GM18507 (cell line): Measurements from ENCODE around the gene HTR2C.

Source experiments
- DNase-seq: peaks from one replicate; pipeline ENCODE4 v3.0.0; 2011; ENCODE audit warnings: low read depth; ENCODE audit not compliant: insufficient read length; ENCODE audit errors: extremely low spot score
- FAIRE-seq: peaks from 2 replicates; lab custom pipeline; 2011; peaks lifted over from hg19 to GRCh38; lab: Jason Lieb, UNC

Gene HTR2C

DNA sequence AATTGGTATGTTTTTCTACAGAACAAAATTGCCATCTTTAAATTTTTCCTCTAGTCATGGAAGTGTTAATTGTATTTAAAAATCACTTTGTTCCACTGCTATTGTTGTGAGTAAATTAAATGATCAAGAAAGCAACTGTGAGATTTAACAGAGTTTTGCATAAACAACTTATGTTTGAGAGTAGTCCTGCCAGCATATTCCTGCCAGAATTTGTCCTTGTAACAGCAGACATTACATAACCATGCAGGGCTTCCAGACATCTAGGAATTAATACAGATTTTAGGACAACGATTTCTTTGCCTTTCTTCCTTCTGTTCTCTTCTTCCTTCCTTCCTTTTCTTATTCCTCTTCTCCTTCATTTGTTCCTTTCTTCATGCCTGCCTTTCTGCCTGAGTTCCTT lies 125.5 kb downstream of the HTR2C start:
- FAIRE-seq, result no peak

DNA sequence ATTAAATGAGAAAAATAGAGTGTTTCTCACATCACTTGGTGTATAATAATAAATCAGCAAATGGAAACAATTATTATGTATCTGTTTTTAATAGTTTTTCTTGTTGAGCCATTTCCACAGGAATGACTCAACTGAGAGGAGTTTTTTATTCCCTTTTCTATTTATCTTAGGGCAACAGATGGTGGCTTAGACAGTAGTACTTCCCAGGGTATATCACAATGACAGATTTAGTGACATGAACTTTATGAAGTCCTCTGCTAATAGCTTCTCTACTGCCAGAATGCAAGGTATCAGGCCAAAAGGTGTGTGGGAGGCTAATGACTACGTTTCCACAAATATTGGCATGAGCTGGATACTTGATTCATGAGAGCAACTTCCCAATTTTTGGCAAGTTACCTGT lies 126.7 kb downstream of the HTR2C start:
- no peak for FAIRE-seq
- DNase-seq, result no peak

More for the DNA sequence above, 125.5 kb downstream of the HTR2C start:
- no peak for DNase-seq

DNA sequence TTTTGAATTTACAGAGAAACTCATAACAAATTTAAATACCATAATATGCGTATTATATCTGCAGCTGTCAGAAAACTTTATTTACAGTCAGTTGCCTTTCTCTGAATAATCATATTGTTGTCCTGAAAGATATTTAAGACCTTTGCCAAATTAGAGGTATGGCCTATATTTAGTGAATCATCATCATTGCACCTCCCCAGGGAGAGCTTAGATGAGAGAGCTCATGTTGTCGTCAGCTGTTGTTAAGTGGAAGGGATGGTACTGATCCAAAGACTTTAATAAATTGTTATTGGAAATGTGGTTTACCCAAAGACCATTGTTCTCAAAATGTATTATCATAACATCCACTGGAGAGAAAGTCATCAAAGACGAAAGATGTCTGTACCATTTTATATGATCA lies 128.6 kb downstream of the HTR2C start:
- FAIRE-seq, result no peak
- no peak for DNase-seq

DNA sequence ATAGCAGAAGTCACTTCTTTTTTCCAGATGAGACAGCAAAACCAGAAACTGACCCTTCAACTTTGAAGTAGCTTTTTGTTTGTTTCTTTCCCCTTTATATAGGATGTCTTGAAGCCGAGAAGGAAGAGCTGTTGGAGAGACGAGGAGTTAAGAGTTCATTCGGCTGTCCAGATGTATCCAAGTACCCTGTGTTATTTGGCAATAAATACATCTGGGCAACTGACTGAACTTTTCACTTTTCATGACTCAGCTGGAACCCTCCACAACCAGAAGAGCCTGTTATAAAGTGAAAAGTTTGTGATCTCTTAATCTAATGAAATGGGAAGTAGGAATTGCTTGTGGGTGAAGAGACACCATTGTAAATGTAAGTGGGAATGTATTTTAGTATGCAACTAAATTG lies 131.2 kb downstream of the HTR2C start:
- FAIRE-seq (no peak), DNase-seq (no peak)

DNA sequence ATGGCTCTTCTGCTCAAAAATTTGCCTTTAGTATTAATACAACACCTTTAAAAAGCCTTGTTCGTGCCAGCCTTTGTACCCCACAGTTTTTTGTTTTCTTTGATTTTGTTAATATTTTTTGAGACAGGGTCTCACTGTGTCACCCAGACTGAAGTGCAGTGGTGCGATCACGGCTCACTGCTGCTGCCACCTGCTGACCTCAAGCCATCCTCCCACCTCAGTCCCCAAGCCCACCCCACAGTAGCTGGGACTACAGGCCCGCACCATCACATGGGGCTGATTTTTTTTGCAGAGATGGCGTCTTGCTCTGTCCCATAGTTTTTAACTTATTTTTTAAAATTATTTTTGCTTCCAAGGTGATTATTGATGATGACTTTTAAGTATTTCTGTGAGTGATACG lies 134.0 kb downstream of the HTR2C start:
- FAIRE-seq (no peak), DNase-seq (no peak)

DNA sequence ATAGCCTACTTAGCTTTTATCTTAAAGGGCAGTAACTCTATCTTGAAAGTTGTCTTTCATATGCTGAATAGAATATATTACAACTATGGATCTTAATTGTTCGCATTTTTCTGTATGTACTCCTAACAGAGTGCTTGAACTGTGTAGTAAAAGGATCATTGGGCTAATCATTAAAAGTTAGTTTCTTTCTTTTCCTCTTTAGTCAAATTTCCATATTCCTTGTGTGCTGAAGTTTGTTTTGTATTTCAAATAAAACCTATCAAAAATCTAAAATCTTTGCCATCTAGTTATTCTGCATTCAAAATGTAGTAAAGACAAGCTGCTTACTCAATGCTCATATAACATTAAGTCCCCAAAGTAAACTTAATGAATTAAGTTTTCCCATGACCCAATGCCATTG lies 182.7 kb downstream of the HTR2C start:
- no peak for DNase-seq
- FAIRE-seq, result no peak

DNA sequence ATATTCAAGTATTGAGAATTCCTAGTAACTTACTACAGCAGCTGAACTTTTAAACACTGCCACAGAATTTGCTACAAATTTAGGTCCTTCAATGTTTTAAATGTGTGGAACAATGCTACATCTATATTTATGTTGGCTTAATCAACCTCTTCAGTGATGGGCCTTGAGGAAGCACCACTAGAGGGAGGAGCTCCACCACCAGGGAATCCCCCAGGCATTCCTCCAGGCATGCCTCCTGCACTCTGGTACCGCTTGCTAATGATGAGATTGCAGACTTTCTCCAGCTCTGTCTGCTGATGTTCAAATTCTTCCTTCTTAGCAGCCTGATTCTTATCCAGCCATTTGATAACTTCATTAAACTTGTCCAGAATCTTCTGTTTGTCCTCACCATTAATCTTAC lies 190.8 kb downstream of the HTR2C start:
- DNase-seq (no peak), FAIRE-seq (no peak)

DNA sequence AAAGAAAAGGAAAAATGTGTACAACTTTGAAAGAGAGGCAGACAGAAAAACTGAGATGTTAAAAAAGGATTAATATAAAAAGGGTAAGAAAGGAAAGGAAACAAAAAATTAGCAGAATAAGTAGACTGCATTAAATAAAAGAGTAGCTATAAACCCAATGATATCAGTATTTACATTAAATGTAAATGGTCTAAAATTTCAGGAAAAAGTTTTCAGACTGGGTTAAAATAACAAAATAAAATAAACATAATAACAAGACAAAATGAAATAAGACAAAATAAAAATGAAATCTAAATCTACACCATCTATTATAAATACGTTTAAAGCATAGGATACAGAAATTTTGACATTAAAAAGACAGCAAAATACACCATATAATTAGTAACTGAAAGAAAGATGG lies 199.0 kb downstream of the HTR2C start:
- DNase-seq (no peak), FAIRE-seq (no peak)

DNA sequence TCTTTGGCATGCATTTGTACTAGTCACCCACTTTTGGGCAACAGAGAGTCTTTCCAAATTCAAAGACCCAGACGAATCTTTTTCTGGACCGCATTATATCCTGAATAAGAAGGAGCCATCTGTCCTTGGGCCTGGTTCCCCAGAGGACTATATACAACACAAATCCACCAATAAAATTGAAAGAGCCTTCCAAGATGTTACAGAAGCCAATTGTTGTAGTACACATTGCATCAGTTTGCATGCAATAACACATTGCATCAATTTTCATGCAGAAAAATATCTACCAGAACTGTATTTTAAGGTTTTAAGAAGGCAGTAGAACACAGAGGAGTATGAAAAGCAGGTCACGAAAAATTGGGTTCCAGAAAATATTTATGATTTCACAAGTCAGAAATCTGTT lies 203.2 kb downstream of the HTR2C start:
- DNase-seq (no peak), FAIRE-seq (no peak)

DNA sequence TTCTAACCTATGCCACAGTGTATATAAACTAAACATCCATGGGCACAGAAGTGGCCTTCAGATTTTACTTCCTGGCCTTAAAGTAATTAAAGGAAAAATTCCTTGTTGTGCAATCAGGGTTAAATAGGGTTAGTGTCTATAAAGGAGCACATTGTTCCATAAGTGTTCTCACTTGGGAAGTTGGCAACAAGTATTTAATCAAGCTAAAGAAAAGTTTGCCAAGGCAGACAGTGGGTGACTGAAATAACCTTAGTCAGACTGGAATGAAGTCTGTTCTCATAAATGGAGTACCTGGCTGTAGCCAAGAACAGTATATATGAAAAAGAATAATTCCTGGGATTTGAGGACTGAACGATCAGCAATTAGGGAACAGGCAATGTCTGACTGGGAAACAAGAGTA lies 213.6 kb downstream of the HTR2C start:
- FAIRE-seq (no peak), DNase-seq (no peak)

DNA sequence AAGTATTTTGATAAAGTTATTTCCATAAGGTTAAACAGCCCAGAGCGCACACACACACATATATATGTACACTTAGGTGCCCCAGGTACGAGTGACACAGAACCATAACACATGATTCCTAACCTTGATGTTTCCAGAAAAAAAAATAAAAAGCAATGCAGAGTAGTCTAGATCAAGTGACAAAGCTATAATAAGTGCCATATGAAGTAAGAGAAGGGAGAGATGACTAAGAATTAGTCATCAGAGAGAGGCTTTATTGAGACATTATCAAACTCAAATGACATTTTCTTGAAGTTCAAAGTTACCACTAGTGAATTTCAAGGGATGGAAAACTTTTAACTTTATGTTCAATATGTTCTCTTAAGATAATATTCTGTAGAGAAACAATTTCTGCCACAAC lies 215.0 kb downstream of the HTR2C start:
- FAIRE-seq (no peak), DNase-seq (no peak)

DNA sequence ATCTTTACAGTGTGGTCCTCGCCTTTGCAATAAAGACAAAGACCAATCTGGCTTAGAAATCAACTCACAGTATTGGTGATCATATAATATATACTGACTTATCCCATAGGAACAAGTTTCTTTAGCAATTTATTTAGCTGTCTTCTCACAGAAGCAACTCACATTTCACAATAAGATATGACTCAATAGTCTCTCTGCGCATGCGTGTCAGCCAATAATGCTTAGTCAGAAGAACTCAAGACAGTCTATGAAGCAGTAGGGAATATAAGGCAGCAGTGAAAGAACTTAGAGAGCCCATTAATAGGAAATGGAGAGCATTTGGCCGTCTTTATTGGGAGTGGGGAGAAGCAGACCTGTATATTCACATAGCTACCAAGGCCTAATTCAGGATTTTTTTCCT lies 216.8 kb downstream of the HTR2C start:
- DNase-seq (no peak), FAIRE-seq (no peak)

DNA sequence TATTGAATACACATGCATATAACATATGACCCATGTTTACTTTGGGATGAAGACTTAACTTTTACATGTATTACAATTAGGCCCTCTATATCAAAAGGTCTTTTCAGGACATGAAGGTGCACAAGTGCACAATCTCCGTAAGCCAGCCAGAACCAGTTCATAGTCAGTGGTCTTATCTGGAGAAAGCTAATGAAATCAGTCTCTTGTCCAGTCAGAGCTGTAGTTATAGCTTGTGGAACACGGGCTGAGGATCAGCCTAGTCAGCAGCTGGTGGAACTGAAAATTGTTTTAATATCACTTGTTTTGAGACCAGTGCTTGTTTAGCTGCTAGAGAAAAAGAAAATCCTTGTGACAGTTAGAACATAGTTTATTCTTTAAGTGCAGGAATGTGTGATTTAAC lies 235.6 kb downstream of the HTR2C start:
- FAIRE-seq (no peak), DNase-seq (no peak)

DNA sequence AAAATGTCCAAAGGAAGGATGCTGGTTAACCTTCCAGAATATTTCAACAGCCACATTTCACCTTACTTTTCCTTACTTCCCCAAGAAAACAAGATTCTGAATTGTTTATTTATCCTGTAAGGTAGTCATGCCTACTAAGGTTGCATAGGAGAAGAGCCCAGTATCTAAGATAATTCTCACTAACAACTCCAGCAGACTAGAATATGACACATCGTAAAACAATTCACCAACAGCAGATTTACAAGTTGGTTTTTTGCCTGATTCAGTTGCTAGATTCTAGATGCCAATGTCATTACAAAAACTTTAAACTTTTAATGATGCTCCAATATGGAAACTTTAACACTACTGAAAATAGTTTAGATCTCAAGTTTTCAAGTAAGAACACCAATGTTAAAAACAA lies 257.2 kb downstream of the HTR2C start:
- DNase-seq, result no peak
- no peak for FAIRE-seq

DNA sequence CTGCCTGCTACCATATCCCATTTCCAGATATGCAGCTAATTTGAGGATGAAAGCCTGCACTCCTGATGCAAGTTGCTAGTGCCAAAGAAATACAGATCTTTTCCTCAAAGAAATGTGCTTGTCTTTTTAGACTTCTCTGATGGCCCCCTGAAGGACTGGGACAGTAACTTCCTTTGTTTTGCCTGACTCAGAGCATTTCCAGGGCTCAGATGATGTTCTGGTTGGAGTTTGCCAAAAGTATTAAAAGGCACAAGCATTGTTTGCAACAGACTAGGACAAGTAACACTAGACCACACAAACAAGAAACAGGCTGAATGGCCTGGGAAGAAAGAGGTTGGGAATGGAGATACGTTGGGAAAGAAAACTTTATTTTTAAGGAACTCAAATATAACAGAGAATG lies 258.3 kb downstream of the HTR2C start:
- DNase-seq, result no peak
- no peak for FAIRE-seq

DNA sequence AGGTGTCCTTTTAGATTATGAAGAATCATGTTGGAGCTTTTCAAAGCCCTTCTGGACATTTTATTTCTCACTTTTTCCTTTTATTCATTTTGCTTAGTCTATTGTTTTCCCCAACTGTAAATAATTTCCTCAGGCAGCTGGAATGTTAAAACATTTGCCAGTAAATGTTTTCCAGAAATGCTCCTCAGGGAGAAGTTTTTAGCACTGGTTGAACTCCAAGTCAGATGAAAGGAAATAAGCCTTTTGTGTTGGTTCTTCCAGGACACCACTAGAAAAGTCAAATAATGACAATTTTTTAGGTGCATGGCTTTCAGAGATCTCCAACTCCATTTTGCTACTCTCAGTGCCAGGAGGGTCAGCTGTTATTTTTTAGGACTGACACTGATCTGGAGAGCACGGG lies 305.6 kb downstream of the HTR2C start:
- FAIRE-seq, result no peak
- no peak for DNase-seq

DNA sequence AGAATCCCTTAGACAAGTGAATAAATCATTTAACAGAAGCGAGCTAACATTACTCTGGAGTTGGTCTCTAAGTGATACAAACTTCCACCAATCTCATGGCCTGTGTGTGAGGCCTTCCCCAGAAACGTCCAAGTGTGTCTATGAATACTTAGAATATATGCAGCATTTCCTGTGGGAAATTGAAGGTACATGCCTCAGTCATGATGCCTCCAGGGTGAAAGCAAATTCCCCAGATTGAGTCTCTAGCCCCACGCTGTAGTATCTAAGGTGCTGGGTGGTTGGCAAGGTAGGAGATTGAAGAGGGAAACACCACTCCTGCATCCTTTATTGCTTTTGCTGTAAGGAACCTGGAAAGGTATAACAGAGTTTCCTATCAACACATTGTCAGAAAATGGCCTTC lies 319.7 kb downstream of the HTR2C start:
- DNase-seq, result no peak
- FAIRE-seq, result no peak

DNA sequence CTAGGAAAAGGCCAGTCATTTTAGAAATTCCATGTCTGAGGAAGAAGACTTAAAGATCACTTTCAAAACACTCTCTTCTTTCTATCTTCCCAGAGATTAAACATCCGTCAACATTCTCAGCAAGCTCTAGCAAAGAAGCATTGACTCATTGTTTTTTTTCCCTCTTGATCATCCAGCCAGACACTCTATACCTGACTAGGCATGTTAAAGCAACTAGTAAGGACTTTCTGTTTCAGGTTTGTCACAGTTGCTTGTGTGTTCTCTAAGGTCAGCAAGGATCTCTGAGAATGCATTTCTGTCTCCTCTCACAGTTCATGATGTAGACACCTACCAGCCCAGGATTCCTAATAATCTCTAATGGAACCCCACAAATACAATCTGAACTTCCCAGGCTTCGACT lies 321.4 kb downstream of the HTR2C start:
- FAIRE-seq (no peak), DNase-seq (no peak)

DNA sequence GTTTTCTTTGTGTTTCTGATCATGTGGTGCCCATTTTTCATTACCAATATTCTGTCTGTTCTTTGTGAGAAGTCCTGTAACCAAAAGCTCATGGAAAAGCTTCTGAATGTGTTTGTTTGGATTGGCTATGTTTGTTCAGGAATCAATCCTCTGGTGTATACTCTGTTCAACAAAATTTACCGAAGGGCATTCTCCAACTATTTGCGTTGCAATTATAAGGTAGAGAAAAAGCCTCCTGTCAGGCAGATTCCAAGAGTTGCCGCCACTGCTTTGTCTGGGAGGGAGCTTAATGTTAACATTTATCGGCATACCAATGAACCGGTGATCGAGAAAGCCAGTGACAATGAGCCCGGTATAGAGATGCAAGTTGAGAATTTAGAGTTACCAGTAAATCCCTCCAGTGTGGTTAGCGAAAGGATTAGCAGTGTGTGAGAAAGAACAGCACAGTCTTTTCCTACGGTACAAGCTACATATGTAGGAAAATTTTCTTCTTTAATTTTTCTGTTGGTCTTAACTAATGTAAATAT lies 323.2 kb downstream of the HTR2C start:
- FAIRE-seq, result no peak

DNA sequence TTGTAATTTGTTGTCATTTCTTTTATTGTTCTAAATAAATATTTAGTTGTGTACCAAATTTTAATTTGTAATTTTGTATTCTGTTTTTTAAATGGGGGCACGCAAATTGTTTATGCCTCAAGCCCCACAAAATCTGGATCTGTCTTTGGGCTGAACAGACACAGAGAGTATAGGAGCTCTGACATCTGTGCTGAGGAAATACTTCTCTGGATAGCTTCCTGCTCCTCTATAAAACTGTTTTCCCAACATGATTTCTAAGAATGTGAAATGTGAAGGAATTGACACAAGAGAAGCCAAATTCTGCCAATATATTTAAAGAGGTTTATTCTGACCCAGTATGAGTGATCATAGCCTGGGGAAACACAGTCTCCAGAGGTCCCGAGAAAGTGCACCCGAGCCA lies 340.5 kb downstream of the HTR2C start:
- DNase-seq (no peak), FAIRE-seq (no peak)

More for the DNA sequence above, 323.2 kb downstream of the HTR2C start:
- DNase-seq, result no peak

DNA sequence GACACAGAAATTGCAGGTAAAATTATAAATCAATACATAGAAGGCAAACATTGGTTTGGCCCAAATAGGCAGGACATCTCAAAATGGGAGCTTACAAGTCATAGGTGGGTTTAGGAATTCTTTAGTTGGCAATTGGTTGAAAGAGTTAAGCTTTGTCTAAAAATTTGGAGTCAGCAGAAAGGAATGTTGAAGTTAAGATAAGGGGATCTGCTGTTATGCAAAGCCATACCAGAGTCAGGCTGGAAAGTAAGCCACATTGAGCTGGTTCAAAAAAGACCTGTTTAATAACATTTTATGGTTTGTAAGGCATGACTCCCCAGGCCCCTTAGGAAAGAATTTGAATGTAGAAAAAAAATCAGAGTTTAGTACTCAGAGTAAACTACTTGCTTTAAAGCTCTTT lies 341.0 kb downstream of the HTR2C start:
- FAIRE-seq, result no peak
- DNase-seq, result no peak

DNA sequence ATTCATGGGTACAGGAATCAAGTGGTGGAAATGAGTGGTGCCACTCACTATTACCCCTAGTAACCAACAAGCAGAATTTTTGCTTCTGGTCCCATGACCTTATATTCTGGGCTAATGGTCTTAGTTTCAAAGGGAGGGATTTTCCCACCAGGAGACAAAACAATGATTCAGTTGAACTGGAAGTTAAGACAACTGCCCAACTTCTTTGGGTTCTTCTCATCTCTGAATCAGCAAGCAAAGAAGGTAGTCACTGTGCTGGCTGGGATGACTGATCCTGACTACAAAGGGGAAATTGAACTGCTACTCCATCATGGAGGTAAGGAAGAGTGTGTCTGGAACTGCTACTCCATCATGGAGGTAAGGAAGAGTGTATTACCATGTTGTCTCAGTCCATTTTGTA lies 346.3 kb downstream of the HTR2C start:
- no peak for FAIRE-seq
- DNase-seq, result no peak
